Epithelial cell of proximal tubule (primary cell): ENCODE data around the gene TMC5. TPM values are rescaled to one million over a fixed set of nuclear protein-coding genes. Genes with fewer than 3 reads are reported as not detected.
A peak's percentile ranks its signal among the peaks of the same experiment; 100 is the strongest.
"Not testable (repeated sequence)": the region's sequence is repeated elsewhere in the genome, so short reads cannot be mapped to it uniquely, and the experiment has no call there.

Experiments used
- DNase-seq: peaks from one replicate; pipeline ENCODE4 v3.0.0-alpha.2; 2011; ENCODE audit warnings: low read depth
- H3K4me3 ChIP-seq: 2 replicates; pipeline ENCODE4 v1.5.1; 2011; ENCODE audit warnings: low read depth, mild to moderate bottlenecking, low read length
- CTCF ChIP-seq: conservative IDR thresholded peaks from 2 replicates; pipeline ENCODE4 v1.5.1; 2012; ENCODE audit warnings: low read depth, mild to moderate bottlenecking, low read length
- total RNA-seq: library from RNA; depleted of rRNA; stranded (reverse); fragments of >200 nt; gene quantifications from 2 replicates; pipeline ENCODE4 v1.2.3, GENCODE V29; 2015

Gene TMC5
- total RNA-seq, 1 donor from 2014 or later = 0.35 TPM

GRCh38 chr16:19392352-19392751 is 25.3 kb upstream of the TMC5 start:
- DNase-seq = no peak

GRCh38 chr16:19393226-19394111 is 24.2 kb upstream of the TMC5 start:
- no peak overlapping the region for H3K4me3 ChIP-seq
- DNase-seq = peak; percentile 7
- TF ChIP-seq CTCF = no peak

More at GRCh38 chr16:19392352-19392751, 25.3 kb upstream of the TMC5 start:
- no peak overlapping the region for H3K4me3 ChIP-seq
- no peak for TF ChIP-seq CTCF

DNA sequence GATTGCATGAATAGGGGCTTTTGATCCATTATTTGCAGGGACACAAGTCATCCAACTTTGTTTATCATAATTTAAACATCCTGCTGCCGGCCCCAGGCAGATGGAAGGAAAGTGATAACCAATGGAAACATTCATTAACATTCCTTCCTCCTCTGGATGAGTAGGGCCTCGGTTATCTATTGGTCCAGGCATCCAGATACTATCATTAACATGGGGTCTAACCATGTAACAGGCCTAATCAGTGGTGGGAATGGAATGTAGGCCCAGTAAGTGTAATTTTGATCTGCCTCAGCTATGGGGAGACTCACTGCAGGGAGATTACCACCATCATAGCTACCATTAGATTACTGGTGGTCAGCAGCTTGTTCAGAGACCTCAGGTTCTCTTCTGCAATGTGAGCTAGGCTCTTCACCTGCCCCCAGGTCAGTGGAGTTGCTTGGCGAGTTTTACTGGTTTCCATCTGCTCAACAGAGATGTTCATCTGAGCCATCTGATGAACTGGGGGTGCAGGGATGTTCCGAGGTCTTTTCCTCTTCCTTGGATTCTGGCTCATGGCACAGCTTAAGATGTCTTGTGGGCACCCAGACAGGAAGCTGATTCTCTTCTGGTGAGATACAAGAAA is 21.9 kb upstream of the TMC5 start:
- not testable (repeated sequence) for DNase-seq, H3K4me3 ChIP-seq

- TF ChIP-seq CTCF = no peak
- DNase-seq = no peak
- no peak overlapping the region for H3K4me3 ChIP-seq
Observed at GRCh38 chr16:19396555-19397011, 21.1 kb upstream of the TMC5 start.

DNA sequence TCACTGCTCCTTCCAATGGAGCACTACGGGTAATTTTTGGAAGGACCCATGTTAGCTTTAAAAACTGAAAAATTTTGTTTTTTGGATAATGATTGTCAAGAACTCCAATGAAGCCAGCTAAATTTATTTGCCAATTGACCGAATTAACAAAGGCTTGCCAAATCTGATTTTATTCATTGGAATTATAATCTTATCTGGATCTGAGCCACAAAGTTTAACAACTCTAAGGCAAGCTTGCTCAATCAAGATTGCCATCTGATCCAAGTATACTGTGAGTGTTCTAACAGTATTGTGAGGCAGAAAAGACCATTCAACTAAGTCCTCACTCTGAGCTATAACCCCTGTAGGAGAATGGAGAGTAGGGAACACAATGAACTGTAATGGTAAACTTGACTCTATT is 20.3 kb upstream of the TMC5 start:
- not testable (repeated sequence) for H3K4me3 ChIP-seq, DNase-seq

DNA sequence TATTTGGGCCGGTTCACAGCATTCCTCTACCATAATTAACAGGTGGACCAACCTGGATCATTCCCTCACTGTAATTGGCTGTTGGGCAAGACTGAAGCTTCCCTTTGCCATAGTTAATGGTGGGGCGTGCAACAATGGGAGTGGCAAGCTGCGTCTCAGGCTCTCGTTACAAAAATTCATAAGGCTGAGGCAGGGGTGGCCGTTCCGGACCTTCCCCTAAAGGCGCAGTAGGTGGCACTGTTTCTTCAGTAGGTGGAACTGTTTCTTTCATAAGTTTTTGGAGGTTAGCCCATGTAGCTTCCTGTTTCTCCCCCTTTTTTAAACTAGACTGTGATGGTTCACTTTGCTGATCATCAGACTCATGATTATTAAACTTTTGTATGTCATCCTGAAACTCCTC is 17.0 kb upstream of the TMC5 start:
- no peak for TF ChIP-seq CTCF
- no peak overlapping the region for H3K4me3 ChIP-seq
- no peak for DNase-seq

- no peak for TF ChIP-seq CTCF
Observed at GRCh38 chr16:19406891-19407491, 10.7 kb upstream of the TMC5 start.

More at GRCh38 chr16:19406891-19407491, 10.7 kb upstream of the TMC5 start:
- H3K4me3 ChIP-seq = no peak overlapping the region
- no peak for DNase-seq
